ENCODE results near the gene TFAM. TPM values are rescaled to one million over a fixed set of nuclear protein-coding genes. Genes with fewer than 3 reads are reported as not detected.

TFAM gene
- total RNA-seq, 2 experiments from 2014 or later = 62.7 to 94.6 TPM

- intact Hi-C loops (cut with micrococcal nuclease; ENCODE audit: unreplicated experiment) = no loop called here
- no peaks in the 10 kb centered on the region for H3K9me3 ChIP-seq (ENCODE audit: low read length)
- H3K27ac ChIP-seq (ENCODE audit: low read depth, low read length, poor library complexity, severe bottlenecking) = no peak overlapping the region
- CTCF ChIA-PET (ENCODE audit: unreplicated experiment) = no interaction called here
- H3K4me3 ChIP-seq (ENCODE audit: low read depth, low read length, poor library complexity, severe bottlenecking) = no peak overlapping the region
- POLR2A ChIA-PET = no interaction called here
- BruUV-seq (replicated peaks) = no TSS peak
- H3K4me2 ChIP-seq (ENCODE audit: low read length) = no peak overlapping the region
- H4K20me1 ChIP-seq (ENCODE audit: insufficient read depth, low read length) = peaks cover 8% of the 10 kb centered on the region; the same call in 1 of the 2 replicates
- H3K4me1 ChIP-seq (ENCODE audit: insufficient read depth, low read length, poor library complexity, severe bottlenecking) = no peaks in the 10 kb centered on the region
- H3K79me2 ChIP-seq (ENCODE audit: insufficient read depth, low read depth, low read length) = peaks cover 5% of the 10 kb centered on the region; the same call in 1 of the 2 replicates
- no peak overlapping the region for H2AFZ ChIP-seq (ENCODE audit: low read length)
- DNase-seq (ENCODE audit: low spot score) = no peak
- TF ChIP-seq EZH2phosphoT487 (IDR thresholded peaks at IDR 0.05; ENCODE audit: borderline replicate concordance, low read depth, low read length) (no peak), CTCF (conservative IDR thresholded peaks at IDR 0.05; ENCODE audit: low read length) (no peak)
- no peaks in the 10 kb centered on the region for H3K9me2 ChIP-seq (ENCODE audit: insufficient read depth, low read length)
- peaks cover 89% of the 10 kb centered on the region for H3K36me3 ChIP-seq (ENCODE audit: insufficient read depth, low read length)
Observed at GRCh38 chr10:58396057-58396456, 10.8 kb downstream of the TFAM start.

GRCh38 chr10:58397830-58398229 lies 12.6 kb downstream of the TFAM start:
- no peak for TF ChIP-seq EZH2phosphoT487 (IDR thresholded peaks at IDR 0.05; ENCODE audit: borderline replicate concordance, low read depth, low read length)
- no peak for TF ChIP-seq CTCF (conservative IDR thresholded peaks at IDR 0.05; ENCODE audit: low read length)
- Histone ChIP-seq H3K4me1 (ENCODE audit: insufficient read depth, low read length, poor library complexity, severe bottlenecking) (no peaks in the 10 kb centered on the region), H3K4me2 (ENCODE audit: low read length) (no peak overlapping the region), H3K9me3 (ENCODE audit: low read length) (no peaks in the 10 kb centered on the region), H3K27ac (ENCODE audit: low read depth, low read length, poor library complexity, severe bottlenecking) (no peak overlapping the region), H3K9me2 (ENCODE audit: insufficient read depth, low read length) (no peaks in the 10 kb centered on the region), H3K79me2 (ENCODE audit: insufficient read depth, low read depth, low read length) (no peaks in the 10 kb centered on the region), H4K20me1 (ENCODE audit: insufficient read depth, low read length) (no peaks in the 10 kb centered on the region), H3K4me3 (ENCODE audit: low read depth, low read length, poor library complexity, severe bottlenecking) (no peak overlapping the region), H3K36me3 (ENCODE audit: insufficient read depth, low read length) (peaks cover 71% of the 10 kb centered on the region), H2AFZ (ENCODE audit: low read length) (no peak overlapping the region)
- POLR2A ChIA-PET = interaction anchor here (1.0 to 2.6 kb wide), 2 partner anchors 9 to 11 kb away, joined by 3 to 8 read pairs; no protein-coding TSS in a partner anchor
- CTCF ChIA-PET (ENCODE audit: unreplicated experiment) = no interaction called here
- intact Hi-C loops (cut with micrococcal nuclease; ENCODE audit: unreplicated experiment) = no loop called here
- no TSS peak for BruUV-seq (replicated peaks)
- DNase-seq (ENCODE audit: low spot score) = no peak

- ChIA-PET CTCF (ENCODE audit: unreplicated experiment) (no interaction called here), POLR2A (interaction anchor here (0.6 kb wide), 1 partner anchor 370 kb away, joined by 3 read pairs; no protein-coding TSS in a partner anchor)
- H3K4me1 ChIP-seq (ENCODE audit: insufficient read depth, low read length, poor library complexity, severe bottlenecking) = no peaks in the 10 kb centered on the region
- H2AFZ ChIP-seq (ENCODE audit: low read length) = no peak overlapping the region
- H3K27ac ChIP-seq (ENCODE audit: low read depth, low read length, poor library complexity, severe bottlenecking) = no peak overlapping the region
- BruUV-seq (replicated peaks) = no TSS peak
- no peaks in the 10 kb centered on the region for H3K9me2 ChIP-seq (ENCODE audit: insufficient read depth, low read length)
- no peak overlapping the region for H3K4me3 ChIP-seq (ENCODE audit: low read depth, low read length, poor library complexity, severe bottlenecking)
- DNase-seq (ENCODE audit: low spot score) = no peak
- H3K36me3 ChIP-seq (ENCODE audit: insufficient read depth, low read length) = peaks cover 56% of the 10 kb centered on the region
- TF ChIP-seq EZH2phosphoT487 (IDR thresholded peaks at IDR 0.05; ENCODE audit: borderline replicate concordance, low read depth, low read length) = no peak
- no peak for TF ChIP-seq CTCF (conservative IDR thresholded peaks at IDR 0.05; ENCODE audit: low read length)
- no peaks in the 10 kb centered on the region for H4K20me1 ChIP-seq (ENCODE audit: insufficient read depth, low read length)
- no peaks in the 10 kb centered on the region for H3K79me2 ChIP-seq (ENCODE audit: insufficient read depth, low read depth, low read length)
- no peaks in the 10 kb centered on the region for H3K9me3 ChIP-seq (ENCODE audit: low read length)
- intact Hi-C loops (cut with micrococcal nuclease; ENCODE audit: unreplicated experiment) = no loop called here
- no peak overlapping the region for H3K4me2 ChIP-seq (ENCODE audit: low read length)
Observed at GRCh38 chr10:58399410-58399809, 14.2 kb downstream of the TFAM start.

Measured in OCI-LY7 (cell line).